GM23338 (cell line): ENCODE data around the gene COTL1. TPM values are rescaled to one million over a fixed set of nuclear protein-coding genes. Genes with fewer than 3 reads are reported as not detected.
A peak's percentile ranks its signal among the peaks of the same experiment; 100 is the strongest.

Experiments used
- ATAC-seq: fragments of 200-7000 bp; cut with Tn5 transposase; 3 replicates; pipeline ENCODE4 v1.9.1; 2020
- DNase-seq: peaks from one replicate; pipeline ENCODE4 v3.0.0-alpha.2; 2015; ENCODE audit warnings: low spot score
- H2AFZ ChIP-seq: fragments of 200-600 bp; sonication (generic); 2 replicates; pipeline ENCODE4 v1.8.0; 2016; ENCODE audit warnings: antibody characterized with exemption, mild to moderate bottlenecking, moderate library complexity
- H3F3A ChIP-seq: fragments of 200-600 bp; sonication (generic); replicated peaks from 2 replicates; pipeline ENCODE4 v1.8.0; 2017; ENCODE audit warnings: antibody characterized with exemption, mixed run types, low read depth
- H3K27ac ChIP-seq: fragments of 200-600 bp; sonication (generic); 2 replicates; pipeline ENCODE4 v1.6.1; 2016; ENCODE audit warnings: low read depth
- H3K27me3 ChIP-seq: fragments of 200-600 bp; sonication (generic); 2 replicates; pipeline ENCODE4 v1.8.0; 2016; ENCODE audit warnings: mild to moderate bottlenecking, mixed run types, moderate library complexity; ENCODE audit not compliant: insufficient read depth
- H3K36me3 ChIP-seq: fragments of 200-600 bp; sonication (generic); 2 replicates; pipeline ENCODE4 v1.8.0; 2016; ENCODE audit warnings: mild to moderate bottlenecking; ENCODE audit not compliant: insufficient read depth
- H3K4me1 ChIP-seq: fragments of 200-600 bp; sonication (generic); 2 replicates; pipeline ENCODE4 v1.8.0; 2016; ENCODE audit warnings: mild to moderate bottlenecking, moderate library complexity; ENCODE audit not compliant: insufficient read depth
- H3K4me2 ChIP-seq: fragments of 200-600 bp; sonication (generic); 2 replicates; pipeline ENCODE4 v1.7.1; 2017; ENCODE audit warnings: mixed run types
- H3K4me3 ChIP-seq: fragments of 200-600 bp; sonication (generic); 2 replicates; pipeline ENCODE4 v1.6.1; 2016; ENCODE audit warnings: mixed run types
- H3K79me2 ChIP-seq: fragments of 200-600 bp; sonication (generic); replicated peaks from 2 replicates; pipeline ENCODE4 v1.8.0; 2017; ENCODE audit warnings: mild to moderate bottlenecking; ENCODE audit not compliant: insufficient read depth
- H3K9me2 ChIP-seq: fragments of 200-600 bp; sonication (generic); 2 replicates; pipeline ENCODE4 v1.8.0; 2017; ENCODE audit not compliant: insufficient read depth
- H4K20me1 ChIP-seq: fragments of 200-600 bp; sonication (generic); replicated peaks from 2 replicates; pipeline ENCODE4 v1.8.0; 2017; ENCODE audit warnings: mild to moderate bottlenecking; ENCODE audit not compliant: insufficient read depth
- H3K27ac Mint-ChIP-seq: 2 replicates; pipeline ENCODE4 v1.8.0; 2020; ENCODE audit warnings: inconsistent platforms, mild to moderate bottlenecking, moderate library complexity, mixed read lengths
- H3K27me3 Mint-ChIP-seq: 3 replicates; pipeline ENCODE4 v1.8.0; 2022; ENCODE audit warnings: low read depth, mild to moderate bottlenecking, moderate library complexity, mixed read lengths, inconsistent platforms; ENCODE audit not compliant: insufficient read depth, poor library complexity
- H3K36me3 Mint-ChIP-seq: 3 replicates; pipeline ENCODE4 v1.8.0; 2021; ENCODE audit warnings: low read depth, mild to moderate bottlenecking, inconsistent platforms, moderate library complexity, mixed read lengths
- H3K4me1 Mint-ChIP-seq: 3 replicates; pipeline ENCODE4 v1.8.0; 2020; ENCODE audit warnings: mild to moderate bottlenecking, inconsistent platforms, mixed read lengths
- H3K4me3 Mint-ChIP-seq: 3 replicates; pipeline ENCODE4 v1.8.0; 2021; ENCODE audit warnings: moderate library complexity, mild to moderate bottlenecking, inconsistent platforms, mixed read lengths
- H3K9me3 Mint-ChIP-seq: 3 replicates; pipeline ENCODE4 v1.8.0; 2020; ENCODE audit warnings: moderate library complexity, mild to moderate bottlenecking, inconsistent platforms, mixed read lengths
- CREB1 ChIP-seq: fragments of 250-450 bp; sonication (Bioruptor Pico); IDR thresholded peaks from 2 replicates; pipeline ENCODE4 v1.5.0; 2020; ENCODE audit warnings: low read depth, mild to moderate bottlenecking, moderate library complexity
- JUNB ChIP-seq: IDR thresholded peaks from one replicate; pipeline ENCODE4 v1.6.1; 2016; ENCODE audit warnings: antibody characterized with exemption; ENCODE audit not compliant: unreplicated experiment
- POLR2AphosphoS5 ChIP-seq: IDR thresholded peaks from 2 replicates; pipeline ENCODE4 v1.6.1; 2016; ENCODE audit warnings: antibody characterized with exemption, low read depth
- STAT1 ChIP-seq: IDR thresholded peaks from one replicate; pipeline ENCODE4 v1.6.1; 2016; ENCODE audit warnings: antibody characterized with exemption; ENCODE audit not compliant: unreplicated experiment
- ZNF114 ChIP-seq: fragments of 250-450 bp; sonication (Bioruptor Pico); IDR thresholded peaks from 2 replicates; pipeline ENCODE4 v1.5.0; 2020; ENCODE audit warnings: mild to moderate bottlenecking, moderate library complexity
- ZNF331 ChIP-seq: fragments of 250-450 bp; sonication (Bioruptor Pico); IDR thresholded peaks from 2 replicates; pipeline ENCODE4 v1.5.0; 2020; ENCODE audit warnings: low read depth, mild to moderate bottlenecking, moderate library complexity
- polyA plus RNA-seq: library from polyadenylated mRNA; unstranded; fragments of >200 nt; fragmentation: Nextera tagmentation; extraction: Ambion mirVana; gene quantifications from 2 replicates; pipeline ENCODE4 v1.2.1, GENCODE V29; 2016
- total RNA-seq: library from RNA; depleted of rRNA; stranded (reverse); fragments of >200 nt; shearing (Covaris generic); gene quantifications from 2 replicates; pipeline ENCODE4 v1.2.3, GENCODE V29; 2014
- TF ChIP-seq, protein P1 (sequence below): IDR thresholded peaks from one replicate; pipeline ENCODE4 v1.6.1; 2018; ENCODE audit warnings: antibody characterized with exemption; ENCODE audit not compliant: unreplicated experiment
- TF ChIP-seq, protein P2 (sequence below): IDR thresholded peaks from 2 replicates; pipeline ENCODE4 v1.6.1; 2016; ENCODE audit warnings: antibody characterized with exemption
- TF ChIP-seq, protein P3 (sequence below), 2 experiments: fragments of 200-600 bp in 1 of 2; sonication (generic) in 1 of 2; conservative IDR thresholded peaks; 2 replicates each; pipeline versions ENCODE4 v1.5.1 to v1.6.1; 2016 to 2017; ENCODE audit warnings: antibody characterized with exemption in 2 of 2, low read depth in 2 of 2, mild to moderate bottlenecking in 2 of 2, moderate library complexity in 1 of 2
- TF ChIP-seq, protein P4 (sequence below): fragments of 250-450 bp; sonication (Bioruptor Pico); IDR thresholded peaks from 2 replicates; pipeline ENCODE4 v1.5.0; 2020; ENCODE audit warnings: mild to moderate bottlenecking, moderate library complexity

Gene COTL1
- total and polyA plus RNA-seq, 2 experiments from 2014 or later = 117 to 166 TPM

DNA sequence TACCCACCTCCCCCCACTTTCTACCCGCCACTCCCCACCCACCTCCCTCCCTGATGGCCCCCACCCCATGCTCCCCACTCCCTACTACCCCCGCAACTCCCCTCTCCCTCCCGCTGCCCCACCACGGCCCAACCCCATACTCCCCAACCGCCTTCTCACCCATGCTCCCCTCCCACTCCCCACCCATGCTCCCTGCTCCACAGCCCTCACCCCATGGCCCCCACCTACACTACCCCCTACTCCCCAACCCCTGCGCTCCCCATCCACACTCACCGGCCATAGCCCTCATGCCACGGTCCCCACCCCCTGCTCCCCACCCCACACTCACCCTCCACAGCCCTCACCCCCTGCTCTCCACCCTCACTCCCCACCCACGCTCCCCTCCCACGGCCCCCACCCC, 13.9 kb downstream of the COTL1 start (continued):
- TF ChIP-seq, protein P1, sequence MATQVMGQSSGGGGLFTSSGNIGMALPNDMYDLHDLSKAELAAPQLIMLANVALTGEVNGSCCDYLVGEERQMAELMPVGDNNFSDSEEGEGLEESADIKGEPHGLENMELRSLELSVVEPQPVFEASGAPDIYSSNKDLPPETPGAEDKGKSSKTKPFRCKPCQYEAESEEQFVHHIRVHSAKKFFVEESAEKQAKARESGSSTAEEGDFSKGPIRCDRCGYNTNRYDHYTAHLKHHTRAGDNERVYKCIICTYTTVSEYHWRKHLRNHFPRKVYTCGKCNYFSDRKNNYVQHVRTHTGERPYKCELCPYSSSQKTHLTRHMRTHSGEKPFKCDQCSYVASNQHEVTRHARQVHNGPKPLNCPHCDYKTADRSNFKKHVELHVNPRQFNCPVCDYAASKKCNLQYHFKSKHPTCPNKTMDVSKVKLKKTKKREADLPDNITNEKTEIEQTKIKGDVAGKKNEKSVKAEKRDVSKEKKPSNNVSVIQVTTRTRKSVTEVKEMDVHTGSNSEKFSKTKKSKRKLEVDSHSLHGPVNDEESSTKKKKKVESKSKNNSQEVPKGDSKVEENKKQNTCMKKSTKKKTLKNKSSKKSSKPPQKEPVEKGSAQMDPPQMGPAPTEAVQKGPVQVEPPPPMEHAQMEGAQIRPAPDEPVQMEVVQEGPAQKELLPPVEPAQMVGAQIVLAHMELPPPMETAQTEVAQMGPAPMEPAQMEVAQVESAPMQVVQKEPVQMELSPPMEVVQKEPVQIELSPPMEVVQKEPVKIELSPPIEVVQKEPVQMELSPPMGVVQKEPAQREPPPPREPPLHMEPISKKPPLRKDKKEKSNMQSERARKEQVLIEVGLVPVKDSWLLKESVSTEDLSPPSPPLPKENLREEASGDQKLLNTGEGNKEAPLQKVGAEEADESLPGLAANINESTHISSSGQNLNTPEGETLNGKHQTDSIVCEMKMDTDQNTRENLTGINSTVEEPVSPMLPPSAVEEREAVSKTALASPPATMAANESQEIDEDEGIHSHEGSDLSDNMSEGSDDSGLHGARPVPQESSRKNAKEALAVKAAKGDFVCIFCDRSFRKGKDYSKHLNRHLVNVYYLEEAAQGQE = no peak
- TF ChIP-seq ZNF331 (no peak), CREB1 (CRISPR knock-in tag) (no peak), STAT1 (no peak), POLR2AphosphoS5 (no peak)
- TF ChIP-seq, protein P2, sequence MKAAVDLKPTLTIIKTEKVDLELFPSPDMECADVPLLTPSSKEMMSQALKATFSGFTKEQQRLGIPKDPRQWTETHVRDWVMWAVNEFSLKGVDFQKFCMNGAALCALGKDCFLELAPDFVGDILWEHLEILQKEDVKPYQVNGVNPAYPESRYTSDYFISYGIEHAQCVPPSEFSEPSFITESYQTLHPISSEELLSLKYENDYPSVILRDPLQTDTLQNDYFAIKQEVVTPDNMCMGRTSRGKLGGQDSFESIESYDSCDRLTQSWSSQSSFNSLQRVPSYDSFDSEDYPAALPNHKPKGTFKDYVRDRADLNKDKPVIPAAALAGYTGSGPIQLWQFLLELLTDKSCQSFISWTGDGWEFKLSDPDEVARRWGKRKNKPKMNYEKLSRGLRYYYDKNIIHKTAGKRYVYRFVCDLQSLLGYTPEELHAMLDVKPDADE = no peak

DNA sequence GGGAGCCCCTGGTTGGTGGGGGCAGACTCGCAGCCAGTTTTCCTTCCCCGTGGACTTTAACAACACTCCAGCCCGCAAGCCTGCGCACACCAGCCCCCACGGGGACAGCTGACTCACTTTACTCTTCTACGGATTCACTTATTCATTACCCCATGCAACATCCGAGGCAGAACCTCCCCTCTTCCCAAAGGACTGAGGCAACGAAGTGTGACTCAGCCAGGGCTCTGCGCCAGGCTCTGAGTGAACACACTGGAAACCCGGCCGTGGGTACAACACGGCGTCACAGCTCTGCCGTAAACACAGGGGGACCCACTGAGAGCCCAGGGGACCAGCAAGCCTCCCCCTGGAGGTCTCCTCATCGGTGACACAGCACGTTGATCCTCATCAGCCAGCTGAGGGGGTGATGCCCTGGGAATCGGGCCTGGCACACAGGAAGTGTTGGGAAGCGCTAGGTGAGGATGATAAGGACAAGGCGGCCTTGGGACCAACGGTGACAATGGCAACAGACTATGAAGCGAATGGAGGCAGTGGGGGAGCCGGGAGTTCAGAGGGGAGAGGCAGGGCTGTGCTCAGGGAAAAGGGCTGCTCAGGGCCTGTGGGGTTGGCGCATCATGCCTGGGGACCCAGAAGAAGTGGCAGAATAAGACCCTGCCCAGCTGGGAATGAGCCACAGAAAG, 14.6 kb downstream of the COTL1 start:
- peaks cover 27% of the 10 kb centered on the region for H4K20me1 ChIP-seq
- peaks cover 3% of the 10 kb centered on the region; the same call in 2 of the 3 replicates for H3K9me3 Mint-ChIP-seq
- H3K27me3 ChIP-seq = no peaks in the 10 kb centered on the region
- no peak overlapping the region for H2AFZ ChIP-seq
- no peaks in the 10 kb centered on the region for H3K36me3 ChIP-seq
- no peak for DNase-seq
- H3K9me2 ChIP-seq = no peaks in the 10 kb centered on the region
- H3K4me2 ChIP-seq = no peak overlapping the region
- peaks cover 67% of the 10 kb centered on the region for H3K79me2 ChIP-seq
- peaks cover 54% of the 10 kb centered on the region for H3K4me1 Mint-ChIP-seq
- H3K27ac Mint-ChIP-seq = peak overlapping the region; percentile 67
- no peak overlapping the region; the same call in 2 of the 3 replicates for H3K4me3 Mint-ChIP-seq
- H3K36me3 Mint-ChIP-seq = peaks cover 22% of the 10 kb centered on the region
- peaks cover 18% of the 10 kb centered on the region for H3F3A ChIP-seq
- H3K27me3 Mint-ChIP-seq = peaks cover 24% of the 10 kb centered on the region
- 0 out of 2 replicates have a peak overlapping the region, but pooled peaks have one; percentile 19 for H3K27ac ChIP-seq
- no peak overlapping the region for H3K4me3 ChIP-seq
- peaks cover 37% of the 10 kb centered on the region for H3K4me1 ChIP-seq
- ATAC-seq = no peak
- TF ChIP-seq ZNF331 (no peak), POLR2AphosphoS5 (no peak), STAT1 (no peak), ZNF114 (CRISPR knock-in tag) (no peak), JUNB (no peak), CREB1 (CRISPR knock-in tag) (no peak)
- TF ChIP-seq, protein P2 = no peak
- TF ChIP-seq, protein P3, sequence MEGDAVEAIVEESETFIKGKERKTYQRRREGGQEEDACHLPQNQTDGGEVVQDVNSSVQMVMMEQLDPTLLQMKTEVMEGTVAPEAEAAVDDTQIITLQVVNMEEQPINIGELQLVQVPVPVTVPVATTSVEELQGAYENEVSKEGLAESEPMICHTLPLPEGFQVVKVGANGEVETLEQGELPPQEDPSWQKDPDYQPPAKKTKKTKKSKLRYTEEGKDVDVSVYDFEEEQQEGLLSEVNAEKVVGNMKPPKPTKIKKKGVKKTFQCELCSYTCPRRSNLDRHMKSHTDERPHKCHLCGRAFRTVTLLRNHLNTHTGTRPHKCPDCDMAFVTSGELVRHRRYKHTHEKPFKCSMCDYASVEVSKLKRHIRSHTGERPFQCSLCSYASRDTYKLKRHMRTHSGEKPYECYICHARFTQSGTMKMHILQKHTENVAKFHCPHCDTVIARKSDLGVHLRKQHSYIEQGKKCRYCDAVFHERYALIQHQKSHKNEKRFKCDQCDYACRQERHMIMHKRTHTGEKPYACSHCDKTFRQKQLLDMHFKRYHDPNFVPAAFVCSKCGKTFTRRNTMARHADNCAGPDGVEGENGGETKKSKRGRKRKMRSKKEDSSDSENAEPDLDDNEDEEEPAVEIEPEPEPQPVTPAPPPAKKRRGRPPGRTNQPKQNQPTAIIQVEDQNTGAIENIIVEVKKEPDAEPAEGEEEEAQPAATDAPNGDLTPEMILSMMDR (conservative IDR thresholded peaks at IDR 0.05; ENCODE audit: low read depth in 2 of 2) = no peak
- TF ChIP-seq, protein P4, sequence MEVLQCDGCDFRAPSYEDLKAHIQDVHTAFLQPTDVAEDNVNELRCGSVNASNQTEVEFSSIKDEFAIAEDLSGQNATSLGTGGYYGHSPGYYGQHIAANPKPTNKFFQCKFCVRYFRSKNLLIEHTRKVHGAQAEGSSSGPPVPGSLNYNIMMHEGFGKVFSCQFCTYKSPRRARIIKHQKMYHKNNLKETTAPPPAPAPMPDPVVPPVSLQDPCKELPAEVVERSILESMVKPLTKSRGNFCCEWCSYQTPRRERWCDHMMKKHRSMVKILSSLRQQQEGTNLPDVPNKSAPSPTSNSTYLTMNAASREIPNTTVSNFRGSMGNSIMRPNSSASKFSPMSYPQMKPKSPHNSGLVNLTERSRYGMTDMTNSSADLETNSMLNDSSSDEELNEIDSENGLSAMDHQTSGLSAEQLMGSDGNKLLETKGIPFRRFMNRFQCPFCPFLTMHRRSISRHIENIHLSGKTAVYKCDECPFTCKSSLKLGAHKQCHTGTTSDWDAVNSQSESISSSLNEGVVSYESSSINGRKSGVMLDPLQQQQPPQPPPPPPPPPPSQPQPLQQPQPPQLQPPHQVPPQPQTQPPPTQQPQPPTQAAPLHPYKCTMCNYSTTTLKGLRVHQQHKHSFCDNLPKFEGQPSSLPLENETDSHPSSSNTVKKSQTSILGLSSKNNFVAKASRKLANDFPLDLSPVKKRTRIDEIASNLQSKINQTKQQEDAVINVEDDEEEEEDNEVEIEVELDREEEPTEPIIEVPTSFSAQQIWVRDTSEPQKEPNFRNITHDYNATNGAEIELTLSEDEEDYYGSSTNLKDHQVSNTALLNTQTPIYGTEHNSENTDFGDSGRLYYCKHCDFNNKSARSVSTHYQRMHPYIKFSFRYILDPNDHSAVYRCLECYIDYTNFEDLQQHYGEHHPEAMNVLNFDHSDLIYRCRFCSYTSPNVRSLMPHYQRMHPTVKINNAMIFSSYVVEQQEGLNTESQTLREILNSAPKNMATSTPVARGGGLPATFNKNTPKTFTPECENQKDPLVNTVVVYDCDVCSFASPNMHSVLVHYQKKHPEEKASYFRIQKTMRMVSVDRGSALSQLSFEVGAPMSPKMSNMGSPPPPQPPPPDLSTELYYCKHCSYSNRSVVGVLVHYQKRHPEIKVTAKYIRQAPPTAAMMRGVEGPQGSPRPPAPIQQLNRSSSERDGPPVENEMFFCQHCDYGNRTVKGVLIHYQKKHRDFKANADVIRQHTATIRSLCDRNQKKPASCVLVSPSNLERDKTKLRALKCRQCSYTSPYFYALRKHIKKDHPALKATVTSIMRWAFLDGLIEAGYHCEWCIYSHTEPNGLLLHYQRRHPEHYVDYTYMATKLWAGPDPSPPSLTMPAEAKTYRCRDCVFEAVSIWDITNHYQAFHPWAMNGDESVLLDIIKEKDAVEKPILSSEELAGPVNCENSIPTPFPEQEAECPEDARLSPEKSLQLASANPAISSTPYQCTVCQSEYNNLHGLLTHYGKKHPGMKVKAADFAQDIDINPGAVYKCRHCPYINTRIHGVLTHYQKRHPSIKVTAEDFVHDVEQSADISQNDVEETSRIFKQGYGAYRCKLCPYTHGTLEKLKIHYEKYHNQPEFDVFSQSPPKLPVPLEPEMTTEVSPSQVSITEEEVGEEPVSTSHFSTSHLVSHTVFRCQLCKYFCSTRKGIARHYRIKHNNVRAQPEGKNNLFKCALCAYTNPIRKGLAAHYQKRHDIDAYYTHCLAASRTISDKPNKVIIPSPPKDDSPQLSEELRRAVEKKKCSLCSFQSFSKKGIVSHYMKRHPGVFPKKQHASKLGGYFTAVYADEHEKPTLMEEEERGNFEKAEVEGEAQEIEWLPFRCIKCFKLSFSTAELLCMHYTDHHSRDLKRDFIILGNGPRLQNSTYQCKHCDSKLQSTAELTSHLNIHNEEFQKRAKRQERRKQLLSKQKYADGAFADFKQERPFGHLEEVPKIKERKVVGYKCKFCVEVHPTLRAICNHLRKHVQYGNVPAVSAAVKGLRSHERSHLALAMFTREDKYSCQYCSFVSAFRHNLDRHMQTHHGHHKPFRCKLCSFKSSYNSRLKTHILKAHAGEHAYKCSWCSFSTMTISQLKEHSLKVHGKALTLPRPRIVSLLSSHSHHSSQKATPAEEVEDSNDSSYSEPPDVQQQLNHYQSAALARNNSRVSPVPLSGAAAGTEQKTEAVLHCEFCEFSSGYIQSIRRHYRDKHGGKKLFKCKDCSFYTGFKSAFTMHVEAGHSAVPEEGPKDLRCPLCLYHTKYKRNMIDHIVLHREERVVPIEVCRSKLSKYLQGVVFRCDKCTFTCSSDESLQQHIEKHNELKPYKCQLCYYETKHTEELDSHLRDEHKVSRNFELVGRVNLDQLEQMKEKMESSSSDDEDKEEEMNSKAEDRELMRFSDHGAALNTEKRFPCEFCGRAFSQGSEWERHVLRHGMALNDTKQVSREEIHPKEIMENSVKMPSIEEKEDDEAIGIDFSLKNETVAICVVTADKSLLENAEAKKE = no peak
